OCI-LY7 (cell line): ENCODE measurements around the gene EHD3.

ENCODE experiments used
- EZH2phosphoT487 ChIP-seq: fragments of 200-600 bp; sonication (generic); IDR thresholded peaks from 2 replicates; pipeline ENCODE4 v1.6.1; 2018; ENCODE audit warnings: low read depth, borderline replicate concordance, mild to moderate bottlenecking, mixed run types, antibody characterized with exemption, low read length, moderate library complexity, mixed read lengths
- TF ChIP-seq, protein P1 (sequence below): fragments of 200-600 bp; sonication (generic); conservative IDR thresholded peaks from 2 replicates; pipeline ENCODE4 v1.5.1; 2014; ENCODE audit warnings: mild to moderate bottlenecking, antibody characterized with exemption, low read length, moderate library complexity, mixed read lengths

DNA sequence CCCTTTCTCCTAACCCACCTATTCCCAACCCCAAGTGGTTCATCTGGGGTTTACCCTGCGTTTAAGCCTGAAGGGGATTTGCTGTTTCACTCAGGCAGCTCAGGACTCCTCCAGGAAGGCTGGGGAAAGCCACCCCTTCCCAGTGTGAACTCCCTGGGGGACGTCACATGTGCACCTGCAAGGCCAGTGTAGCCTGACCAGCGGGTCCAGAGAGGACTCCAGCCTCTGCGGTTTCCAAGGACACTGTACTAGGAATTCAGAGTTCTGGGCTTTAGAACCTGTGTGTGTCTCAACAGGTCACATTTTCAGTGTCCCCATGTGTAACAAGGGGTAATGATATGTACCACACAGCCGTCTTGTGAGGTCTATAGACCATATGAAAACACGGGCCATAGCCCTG is 17.9 kb downstream of the EHD3 start:
- TF ChIP-seq, protein P1, sequence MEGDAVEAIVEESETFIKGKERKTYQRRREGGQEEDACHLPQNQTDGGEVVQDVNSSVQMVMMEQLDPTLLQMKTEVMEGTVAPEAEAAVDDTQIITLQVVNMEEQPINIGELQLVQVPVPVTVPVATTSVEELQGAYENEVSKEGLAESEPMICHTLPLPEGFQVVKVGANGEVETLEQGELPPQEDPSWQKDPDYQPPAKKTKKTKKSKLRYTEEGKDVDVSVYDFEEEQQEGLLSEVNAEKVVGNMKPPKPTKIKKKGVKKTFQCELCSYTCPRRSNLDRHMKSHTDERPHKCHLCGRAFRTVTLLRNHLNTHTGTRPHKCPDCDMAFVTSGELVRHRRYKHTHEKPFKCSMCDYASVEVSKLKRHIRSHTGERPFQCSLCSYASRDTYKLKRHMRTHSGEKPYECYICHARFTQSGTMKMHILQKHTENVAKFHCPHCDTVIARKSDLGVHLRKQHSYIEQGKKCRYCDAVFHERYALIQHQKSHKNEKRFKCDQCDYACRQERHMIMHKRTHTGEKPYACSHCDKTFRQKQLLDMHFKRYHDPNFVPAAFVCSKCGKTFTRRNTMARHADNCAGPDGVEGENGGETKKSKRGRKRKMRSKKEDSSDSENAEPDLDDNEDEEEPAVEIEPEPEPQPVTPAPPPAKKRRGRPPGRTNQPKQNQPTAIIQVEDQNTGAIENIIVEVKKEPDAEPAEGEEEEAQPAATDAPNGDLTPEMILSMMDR, result no peak
- no peak for TF ChIP-seq EZH2phosphoT487
